ENCODE data around the gene OR1L6.

The OR1L6 gene, protein sequence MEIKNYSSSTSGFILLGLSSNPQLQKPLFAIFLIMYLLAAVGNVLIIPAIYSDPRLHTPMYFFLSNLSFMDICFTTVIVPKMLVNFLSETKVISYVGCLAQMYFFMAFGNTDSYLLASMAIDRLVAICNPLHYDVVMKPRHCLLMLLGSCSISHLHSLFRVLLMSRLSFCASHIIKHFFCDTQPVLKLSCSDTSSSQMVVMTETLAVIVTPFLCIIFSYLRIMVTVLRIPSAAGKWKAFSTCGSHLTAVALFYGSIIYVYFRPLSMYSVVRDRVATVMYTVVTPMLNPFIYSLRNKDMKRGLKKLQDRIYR

DNA sequence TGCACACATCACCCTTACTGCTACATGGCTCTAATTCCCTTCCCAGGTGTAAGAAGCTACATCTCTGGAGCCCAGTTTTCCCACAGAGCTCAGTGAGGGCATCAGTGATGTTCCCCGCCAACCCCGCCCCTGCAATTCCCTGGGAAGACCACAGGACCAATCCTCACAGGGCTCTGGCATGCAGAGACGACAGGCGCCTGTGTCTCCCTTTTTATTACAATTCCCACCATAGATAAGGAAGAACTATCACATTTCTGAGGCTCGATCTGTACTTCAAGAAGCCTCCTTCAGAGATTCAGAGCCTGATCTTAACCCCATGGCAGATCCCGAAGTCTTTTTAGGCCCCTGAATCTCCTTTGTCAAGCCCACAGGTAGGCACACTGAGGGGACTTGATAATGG lies at the start of gene OR1L6:
OR1L6 (plus strand) TSS at position 301 of the 400 bp plus-strand sequence. CDS start 7,545 bp downstream, outside the sequence.
- TF ChIP-seq TAF1 (IDR thresholded peaks at IDR 0.05; ENCODE audit: low read depth): no peak
- no peak for TF ChIP-seq CREB1 (IDR thresholded peaks at IDR 0.05; ENCODE audit: low read depth)
- no peak for TF ChIP-seq ZBTB7A (IDR thresholded peaks at IDR 0.05; ENCODE audit: low read depth)
- TF ChIP-seq EGR1 (IDR thresholded peaks at IDR 0.05): no peak
- TF ChIP-seq EP300 (IDR thresholded peaks at IDR 0.05; ENCODE audit: borderline replicate concordance): no peak
- no peak for TF ChIP-seq FOXM1 (IDR thresholded peaks at IDR 0.05; ENCODE audit: borderline replicate concordance, low read depth)
- no peak for TF ChIP-seq TEAD4 (IDR thresholded peaks at IDR 0.05)
- TF ChIP-seq NFIC (IDR thresholded peaks at IDR 0.05): no peak
- no peak for TF ChIP-seq YY1 (IDR thresholded peaks at IDR 0.05; ENCODE audit: low read depth)
- TF ChIP-seq, protein P1, sequence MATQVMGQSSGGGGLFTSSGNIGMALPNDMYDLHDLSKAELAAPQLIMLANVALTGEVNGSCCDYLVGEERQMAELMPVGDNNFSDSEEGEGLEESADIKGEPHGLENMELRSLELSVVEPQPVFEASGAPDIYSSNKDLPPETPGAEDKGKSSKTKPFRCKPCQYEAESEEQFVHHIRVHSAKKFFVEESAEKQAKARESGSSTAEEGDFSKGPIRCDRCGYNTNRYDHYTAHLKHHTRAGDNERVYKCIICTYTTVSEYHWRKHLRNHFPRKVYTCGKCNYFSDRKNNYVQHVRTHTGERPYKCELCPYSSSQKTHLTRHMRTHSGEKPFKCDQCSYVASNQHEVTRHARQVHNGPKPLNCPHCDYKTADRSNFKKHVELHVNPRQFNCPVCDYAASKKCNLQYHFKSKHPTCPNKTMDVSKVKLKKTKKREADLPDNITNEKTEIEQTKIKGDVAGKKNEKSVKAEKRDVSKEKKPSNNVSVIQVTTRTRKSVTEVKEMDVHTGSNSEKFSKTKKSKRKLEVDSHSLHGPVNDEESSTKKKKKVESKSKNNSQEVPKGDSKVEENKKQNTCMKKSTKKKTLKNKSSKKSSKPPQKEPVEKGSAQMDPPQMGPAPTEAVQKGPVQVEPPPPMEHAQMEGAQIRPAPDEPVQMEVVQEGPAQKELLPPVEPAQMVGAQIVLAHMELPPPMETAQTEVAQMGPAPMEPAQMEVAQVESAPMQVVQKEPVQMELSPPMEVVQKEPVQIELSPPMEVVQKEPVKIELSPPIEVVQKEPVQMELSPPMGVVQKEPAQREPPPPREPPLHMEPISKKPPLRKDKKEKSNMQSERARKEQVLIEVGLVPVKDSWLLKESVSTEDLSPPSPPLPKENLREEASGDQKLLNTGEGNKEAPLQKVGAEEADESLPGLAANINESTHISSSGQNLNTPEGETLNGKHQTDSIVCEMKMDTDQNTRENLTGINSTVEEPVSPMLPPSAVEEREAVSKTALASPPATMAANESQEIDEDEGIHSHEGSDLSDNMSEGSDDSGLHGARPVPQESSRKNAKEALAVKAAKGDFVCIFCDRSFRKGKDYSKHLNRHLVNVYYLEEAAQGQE (IDR thresholded peaks at IDR 0.05; ENCODE audit: low read depth): no peak
- TF ChIP-seq, protein P2, sequence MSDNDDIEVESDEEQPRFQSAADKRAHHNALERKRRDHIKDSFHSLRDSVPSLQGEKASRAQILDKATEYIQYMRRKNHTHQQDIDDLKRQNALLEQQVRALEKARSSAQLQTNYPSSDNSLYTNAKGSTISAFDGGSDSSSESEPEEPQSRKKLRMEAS (IDR thresholded peaks at IDR 0.05): no peak

DNA sequence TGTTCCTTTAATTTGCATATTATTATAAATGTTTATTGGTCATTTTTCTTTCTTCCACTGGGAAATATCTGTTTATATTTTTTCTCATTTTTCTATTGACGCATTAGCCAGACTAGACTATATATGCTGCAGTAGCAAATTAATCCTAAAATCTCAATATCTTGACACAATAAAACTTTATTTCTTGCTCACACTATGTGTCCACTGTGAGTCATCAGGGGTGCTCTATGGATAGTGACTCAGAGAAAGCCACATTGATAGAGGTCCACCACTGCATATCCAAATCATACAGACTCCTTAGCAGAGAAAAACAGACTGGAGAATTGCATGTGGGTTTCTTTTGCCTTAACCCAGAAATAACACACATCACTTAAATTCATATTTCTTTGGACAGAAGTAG lies 46.4 kb upstream of the OR1L6 start:
- no peak for TF ChIP-seq CREB1 (IDR thresholded peaks at IDR 0.05; ENCODE audit: low read depth)
- no peak for TF ChIP-seq FOXM1 (IDR thresholded peaks at IDR 0.05; ENCODE audit: borderline replicate concordance, low read depth)
- no peak for TF ChIP-seq TEAD4 (IDR thresholded peaks at IDR 0.05)
- no peak for TF ChIP-seq CEBPB (IDR thresholded peaks at IDR 0.05)
- no peak for TF ChIP-seq EP300 (IDR thresholded peaks at IDR 0.05; ENCODE audit: borderline replicate concordance)

DNA sequence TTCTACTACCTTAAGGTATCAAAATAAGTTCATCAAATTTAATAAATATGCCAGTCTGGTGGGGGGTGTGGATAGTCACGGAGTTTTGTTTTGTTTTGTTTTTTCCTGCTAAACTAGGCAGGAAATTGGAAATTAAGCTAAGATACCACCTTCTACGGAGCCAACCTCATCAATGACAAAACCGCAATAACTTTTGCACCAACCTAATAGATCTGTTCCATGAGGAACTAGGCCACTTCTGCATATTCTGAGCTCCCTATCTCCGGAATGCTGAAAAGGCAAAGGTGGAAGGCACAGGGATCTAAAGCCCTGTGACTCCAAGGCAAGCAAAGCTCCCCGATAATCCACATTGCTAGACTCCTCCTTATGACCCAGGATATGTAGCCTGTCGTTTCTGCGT lies 24.1 kb upstream of the OR1L6 start:
- TF ChIP-seq NFIC (IDR thresholded peaks at IDR 0.05): no peak
- TF ChIP-seq, protein P1 (IDR thresholded peaks at IDR 0.05; ENCODE audit: low read depth): no peak
- no peak for TF ChIP-seq EP300 (IDR thresholded peaks at IDR 0.05; ENCODE audit: borderline replicate concordance)
- no peak for TF ChIP-seq ZBTB7A (IDR thresholded peaks at IDR 0.05; ENCODE audit: low read depth)
- no peak for TF ChIP-seq CEBPB (IDR thresholded peaks at IDR 0.05)
- TF ChIP-seq, protein P2 (IDR thresholded peaks at IDR 0.05): no peak
- TF ChIP-seq, protein P3, sequence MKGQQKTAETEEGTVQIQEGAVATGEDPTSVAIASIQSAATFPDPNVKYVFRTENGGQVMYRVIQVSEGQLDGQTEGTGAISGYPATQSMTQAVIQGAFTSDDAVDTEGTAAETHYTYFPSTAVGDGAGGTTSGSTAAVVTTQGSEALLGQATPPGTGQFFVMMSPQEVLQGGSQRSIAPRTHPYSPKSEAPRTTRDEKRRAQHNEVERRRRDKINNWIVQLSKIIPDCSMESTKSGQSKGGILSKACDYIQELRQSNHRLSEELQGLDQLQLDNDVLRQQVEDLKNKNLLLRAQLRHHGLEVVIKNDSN (IDR thresholded peaks at IDR 0.05): no peak
- no peak for TF ChIP-seq CREB1 (IDR thresholded peaks at IDR 0.05; ENCODE audit: low read depth)
- TF ChIP-seq YY1 (IDR thresholded peaks at IDR 0.05; ENCODE audit: low read depth): no peak
- TF ChIP-seq TEAD4 (IDR thresholded peaks at IDR 0.05): no peak
- TF ChIP-seq RAD21 (IDR thresholded peaks at IDR 0.05; ENCODE audit: low read depth): no peak
- TF ChIP-seq EGR1 (IDR thresholded peaks at IDR 0.05): no peak
- TF ChIP-seq FOXM1 (IDR thresholded peaks at IDR 0.05; ENCODE audit: borderline replicate concordance, low read depth): no peak

DNA sequence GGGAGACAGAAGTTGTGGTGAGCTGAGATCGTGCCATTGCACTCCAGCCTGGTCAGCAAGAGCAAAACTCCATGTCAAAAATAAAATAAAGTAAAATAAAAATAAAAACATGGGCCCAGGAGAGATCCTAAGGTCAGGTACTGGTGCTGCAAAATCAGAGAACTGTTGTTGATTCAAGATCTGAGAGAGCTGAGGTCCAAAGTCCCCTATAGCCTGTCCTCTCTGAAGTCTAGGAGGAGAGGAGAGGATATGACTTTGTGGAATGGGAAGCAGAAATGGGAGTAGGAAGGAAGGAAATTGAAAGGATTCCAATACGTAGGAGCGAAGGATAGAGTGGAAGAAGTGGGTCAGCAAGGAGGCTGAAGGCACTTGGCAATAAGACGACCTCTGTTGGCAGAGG lies 22.9 kb upstream of the OR1L6 start:
- TF ChIP-seq EGR1 (IDR thresholded peaks at IDR 0.05): no peak
- no peak for TF ChIP-seq ZBTB7A (IDR thresholded peaks at IDR 0.05; ENCODE audit: low read depth)
- TF ChIP-seq YY1 (IDR thresholded peaks at IDR 0.05; ENCODE audit: low read depth): no peak
- no peak for TF ChIP-seq CEBPB (IDR thresholded peaks at IDR 0.05)
- TF ChIP-seq RAD21 (IDR thresholded peaks at IDR 0.05; ENCODE audit: low read depth): no peak
- TF ChIP-seq, protein P1 (IDR thresholded peaks at IDR 0.05; ENCODE audit: low read depth): no peak
- TF ChIP-seq TEAD4 (IDR thresholded peaks at IDR 0.05): no peak
- no peak for TF ChIP-seq EP300 (IDR thresholded peaks at IDR 0.05; ENCODE audit: borderline replicate concordance)
- TF ChIP-seq, protein P3 (IDR thresholded peaks at IDR 0.05): no peak
- no peak for TF ChIP-seq CREB1 (IDR thresholded peaks at IDR 0.05; ENCODE audit: low read depth)
- no peak for TF ChIP-seq FOXM1 (IDR thresholded peaks at IDR 0.05; ENCODE audit: borderline replicate concordance, low read depth)
- TF ChIP-seq TCF12 (IDR thresholded peaks at IDR 0.05; ENCODE audit: low read depth): no peak
- TF ChIP-seq NFIC (IDR thresholded peaks at IDR 0.05): no peak
- no peak for TF ChIP-seq TAF1 (IDR thresholded peaks at IDR 0.05; ENCODE audit: low read depth)
- TF ChIP-seq, protein P2 (IDR thresholded peaks at IDR 0.05): no peak
